ENCODE measurements around the gene PRKAR2B. TPM values are rescaled to one million over a fixed set of nuclear protein-coding genes. Genes with fewer than 3 reads are reported as not detected.

The PRKAR2B gene
- total RNA-seq, 2 experiments from 2014 or later = 69.0 to 210 TPM

DNA sequence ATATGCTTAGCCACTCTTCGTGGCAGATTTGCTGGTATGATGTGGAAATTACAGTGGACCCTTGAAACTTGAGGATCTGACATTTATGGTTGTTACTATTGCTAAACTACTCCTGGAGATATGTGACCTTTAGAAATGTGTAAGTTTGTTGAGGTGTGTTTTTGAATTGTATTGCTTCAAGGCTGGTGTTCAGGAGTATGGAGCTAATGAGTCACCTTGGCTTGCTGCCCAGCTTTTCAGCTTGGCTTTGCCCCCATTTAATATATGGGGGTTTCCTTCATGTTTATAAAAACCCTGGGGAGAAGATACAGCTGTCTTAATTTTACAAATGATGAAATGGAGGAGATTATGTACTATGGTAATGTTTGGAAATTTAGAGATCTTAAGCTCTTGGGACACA, 135.9 kb downstream of the PRKAR2B start:
- ChIA-PET POLR2A (interaction anchor here (0.5 to 2.3 kb wide), 7 partner anchors 9 to 169 kb away, joined by 3 to 9 read pairs (median 3); partner anchors contain the start of gene HBP1), CTCF (ENCODE audit: unreplicated experiment) (no interaction called here)
- Histone ChIP-seq H4K20me1 (ENCODE audit: insufficient read depth, low read length) (peaks cover 5% of the 10 kb centered on the region; the same call in 1 of the 2 replicates), H3K27ac (ENCODE audit: low read depth, low read length, poor library complexity, severe bottlenecking) (no peak overlapping the region), H2AFZ (ENCODE audit: low read length) (no peak overlapping the region), H3K36me3 (ENCODE audit: insufficient read depth, low read length) (peaks cover 35% of the 10 kb centered on the region), H3K79me2 (ENCODE audit: insufficient read depth, low read depth, low read length) (no peaks in the 10 kb centered on the region; the same call in 1 of the 2 replicates), H3K9me2 (ENCODE audit: insufficient read depth, low read length) (no peaks in the 10 kb centered on the region), H3K4me2 (ENCODE audit: low read length) (no peak overlapping the region), H3K9me3 (ENCODE audit: low read length) (no peaks in the 10 kb centered on the region), H3K4me3 (ENCODE audit: low read depth, low read length, poor library complexity, severe bottlenecking) (no peak overlapping the region), H3K4me1 (ENCODE audit: insufficient read depth, low read length, poor library complexity, severe bottlenecking) (no peaks in the 10 kb centered on the region)
- intact Hi-C loops (cut with micrococcal nuclease; ENCODE audit: unreplicated experiment) = no loop called here
- DNase-seq (ENCODE audit: low spot score) = no peak
- TF ChIP-seq, protein P1, sequence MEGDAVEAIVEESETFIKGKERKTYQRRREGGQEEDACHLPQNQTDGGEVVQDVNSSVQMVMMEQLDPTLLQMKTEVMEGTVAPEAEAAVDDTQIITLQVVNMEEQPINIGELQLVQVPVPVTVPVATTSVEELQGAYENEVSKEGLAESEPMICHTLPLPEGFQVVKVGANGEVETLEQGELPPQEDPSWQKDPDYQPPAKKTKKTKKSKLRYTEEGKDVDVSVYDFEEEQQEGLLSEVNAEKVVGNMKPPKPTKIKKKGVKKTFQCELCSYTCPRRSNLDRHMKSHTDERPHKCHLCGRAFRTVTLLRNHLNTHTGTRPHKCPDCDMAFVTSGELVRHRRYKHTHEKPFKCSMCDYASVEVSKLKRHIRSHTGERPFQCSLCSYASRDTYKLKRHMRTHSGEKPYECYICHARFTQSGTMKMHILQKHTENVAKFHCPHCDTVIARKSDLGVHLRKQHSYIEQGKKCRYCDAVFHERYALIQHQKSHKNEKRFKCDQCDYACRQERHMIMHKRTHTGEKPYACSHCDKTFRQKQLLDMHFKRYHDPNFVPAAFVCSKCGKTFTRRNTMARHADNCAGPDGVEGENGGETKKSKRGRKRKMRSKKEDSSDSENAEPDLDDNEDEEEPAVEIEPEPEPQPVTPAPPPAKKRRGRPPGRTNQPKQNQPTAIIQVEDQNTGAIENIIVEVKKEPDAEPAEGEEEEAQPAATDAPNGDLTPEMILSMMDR (conservative IDR thresholded peaks at IDR 0.05; ENCODE audit: low read length) = no peak
- TF ChIP-seq EZH2phosphoT487 (IDR thresholded peaks at IDR 0.05; ENCODE audit: borderline replicate concordance, low read depth, low read length) = no peak
- BruUV-seq (replicated peaks) = no TSS peak

DNA sequence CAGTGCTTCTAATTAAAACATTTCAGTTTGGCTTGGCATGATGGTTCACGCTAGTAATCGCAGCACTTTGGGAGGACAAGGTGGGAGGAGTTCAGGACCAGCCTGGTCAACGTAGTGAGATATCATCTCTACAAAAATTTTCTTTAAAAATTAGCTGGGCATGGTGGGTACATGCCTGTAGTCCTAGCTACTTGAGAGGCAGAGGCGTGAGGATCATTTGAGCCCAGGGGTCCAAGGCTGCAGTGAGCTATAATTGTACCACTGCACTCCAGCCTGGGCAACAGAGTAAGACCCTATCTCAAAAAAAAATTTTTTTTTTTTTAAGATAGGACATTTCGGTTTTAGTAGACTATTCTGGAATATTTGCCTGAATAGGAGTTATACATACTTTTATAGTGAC, 136.7 kb downstream of the PRKAR2B start:
- H3K36me3 ChIP-seq (ENCODE audit: insufficient read depth, low read length) = peaks cover 40% of the 10 kb centered on the region
- DNase-seq (ENCODE audit: low spot score) = no peak
- BruUV-seq (replicated peaks) = no TSS peak
- H3K27ac ChIP-seq (ENCODE audit: low read depth, low read length, poor library complexity, severe bottlenecking) = no peak overlapping the region
- H3K4me2 ChIP-seq (ENCODE audit: low read length) = no peak overlapping the region
- H3K4me1 ChIP-seq (ENCODE audit: insufficient read depth, low read length, poor library complexity, severe bottlenecking) = no peaks in the 10 kb centered on the region
- no peak overlapping the region for H3K4me3 ChIP-seq (ENCODE audit: low read depth, low read length, poor library complexity, severe bottlenecking)
- H3K79me2 ChIP-seq (ENCODE audit: insufficient read depth, low read depth, low read length) = no peaks in the 10 kb centered on the region; the same call in 1 of the 2 replicates
- TF ChIP-seq, protein P1 (conservative IDR thresholded peaks at IDR 0.05; ENCODE audit: low read length) = no peak
- no peak for TF ChIP-seq EZH2phosphoT487 (IDR thresholded peaks at IDR 0.05; ENCODE audit: borderline replicate concordance, low read depth, low read length)
- CTCF ChIA-PET (ENCODE audit: unreplicated experiment) = no interaction called here
- H4K20me1 ChIP-seq (ENCODE audit: insufficient read depth, low read length) = peaks cover 5% of the 10 kb centered on the region; the same call in 1 of the 2 replicates
- H3K9me2 ChIP-seq (ENCODE audit: insufficient read depth, low read length) = no peaks in the 10 kb centered on the region
- H2AFZ ChIP-seq (ENCODE audit: low read length) = no peak overlapping the region
- POLR2A ChIA-PET = interaction anchor here (0.6 to 2.3 kb wide), 7 partner anchors 8 to 384 kb away, joined by 3 to 9 read pairs (median 3); partner anchors contain the start of gene HBP1
- intact Hi-C loops (cut with micrococcal nuclease; ENCODE audit: unreplicated experiment) = no loop called here
- H3K9me3 ChIP-seq (ENCODE audit: low read length) = no peaks in the 10 kb centered on the region

DNA sequence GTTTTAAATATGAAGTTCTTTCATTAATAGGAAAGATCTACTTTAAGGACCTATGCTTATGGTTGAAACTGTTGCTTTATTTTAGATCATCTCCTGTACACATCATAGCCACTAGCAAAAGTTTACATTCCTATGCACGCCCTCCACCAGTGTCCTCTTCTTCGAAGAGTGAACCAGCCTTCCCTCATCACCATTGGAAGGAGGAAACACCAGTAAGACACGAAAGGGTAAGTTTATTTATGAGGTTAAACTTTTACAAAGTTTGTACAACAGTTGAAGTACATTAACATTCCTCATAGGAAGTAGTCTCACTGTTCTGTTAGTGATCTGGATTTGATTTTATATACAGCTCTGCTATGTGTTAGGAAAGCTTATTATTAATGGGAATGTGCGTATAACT, 141.2 kb downstream of the PRKAR2B start:
- Histone ChIP-seq H3K9me2 (ENCODE audit: insufficient read depth, low read length) (no peaks in the 10 kb centered on the region), H3K4me3 (ENCODE audit: low read depth, low read length, poor library complexity, severe bottlenecking) (no peak overlapping the region), H3K27ac (ENCODE audit: low read depth, low read length, poor library complexity, severe bottlenecking) (no peak overlapping the region), H3K9me3 (ENCODE audit: low read length) (no peaks in the 10 kb centered on the region), H3K36me3 (ENCODE audit: insufficient read depth, low read length) (peaks cover 72% of the 10 kb centered on the region), H3K4me1 (ENCODE audit: insufficient read depth, low read length, poor library complexity, severe bottlenecking) (no peaks in the 10 kb centered on the region), H3K79me2 (ENCODE audit: insufficient read depth, low read depth, low read length) (no peaks in the 10 kb centered on the region; the same call in 1 of the 2 replicates), H4K20me1 (ENCODE audit: insufficient read depth, low read length) (no peaks in the 10 kb centered on the region), H3K4me2 (ENCODE audit: low read length) (no peak overlapping the region), H2AFZ (ENCODE audit: low read length) (no peak overlapping the region)
- DNase-seq (ENCODE audit: low spot score) = no peak
- no TSS peak for BruUV-seq (replicated peaks)
- TF ChIP-seq, protein P1 (conservative IDR thresholded peaks at IDR 0.05; ENCODE audit: low read length) = no peak
- no peak for TF ChIP-seq EZH2phosphoT487 (IDR thresholded peaks at IDR 0.05; ENCODE audit: borderline replicate concordance, low read depth, low read length)
- ChIA-PET POLR2A (interaction anchor here (1.3 kb wide), 1 partner anchor 12 kb away, joined by 4 read pairs; no protein-coding TSS in a partner anchor), CTCF (ENCODE audit: unreplicated experiment) (no interaction called here)
- intact Hi-C loops (cut with micrococcal nuclease; ENCODE audit: unreplicated experiment) = no loop called here
